SU-DHL-6 (cell line): ENCODE measurements around the gene TMEM214.

Experiments used
- H2AFZ ChIP-seq: fragments of 200-600 bp; sonication (generic); 2 replicates; pipeline ENCODE4 v1.6.1; 2014; ENCODE audit warnings: low read depth, mild to moderate bottlenecking, moderate library complexity, mixed read lengths, antibody characterized with exemption, low read length; ENCODE audit not compliant: severe bottlenecking
- H3F3A ChIP-seq: fragments of 200-600 bp; shearing (Covaris generic); 2 replicates; pipeline ENCODE4 v1.6.0; 2016; ENCODE audit warnings: antibody characterized with exemption, mild to moderate bottlenecking; ENCODE audit not compliant: insufficient read depth
- H3K27ac ChIP-seq: fragments of 200-600 bp; sonication (generic); 2 replicates; pipeline ENCODE4 v1.5.1; 2016; ENCODE audit warnings: low read depth, mild to moderate bottlenecking, low read length, moderate library complexity, mixed read lengths
- H3K27me3 ChIP-seq: fragments of 200-600 bp; sonication (generic), shearing (Covaris generic); 2 replicates; pipeline ENCODE4 v1.6.0; 2014; ENCODE audit warnings: mild to moderate bottlenecking, low read length
- H3K36me3 ChIP-seq: fragments of 200-600 bp; sonication (generic); 2 replicates; pipeline ENCODE4 v1.6.1; 2014; ENCODE audit warnings: mild to moderate bottlenecking, low read length, mixed read lengths
- H3K4me2 ChIP-seq: fragments of 300-600, 200-600 bp; shearing (Covaris generic), sonication (generic); 2 replicates; pipeline ENCODE4 v1.6.0; 2014; ENCODE audit warnings: low read length, low read depth, mild to moderate bottlenecking; ENCODE audit not compliant: poor library complexity, severe bottlenecking
- H3K4me3 ChIP-seq: fragments of 200-600 bp; sonication (generic); 2 replicates; pipeline ENCODE4 v1.5.1; 2014; ENCODE audit warnings: antibody characterized with exemption, low read length, mild to moderate bottlenecking, mixed read lengths; ENCODE audit not compliant: insufficient read depth, poor library complexity, severe bottlenecking
- H3K79me2 ChIP-seq: fragments of 200-600 bp; sonication (generic); 2 replicates; pipeline ENCODE4 v1.6.1; 2014; ENCODE audit warnings: mild to moderate bottlenecking, low read length, moderate library complexity; ENCODE audit not compliant: insufficient read depth
- H3K9ac ChIP-seq: fragments of 200-600 bp; sonication (generic); 2 replicates; pipeline ENCODE4 v1.7.0; 2014; ENCODE audit warnings: mild to moderate bottlenecking, low read length
- H3K9me2 ChIP-seq: fragments of 200-600 bp; sonication (generic); replicated peaks from 2 replicates; pipeline ENCODE4 v1.6.1; 2014; ENCODE audit warnings: low read length; ENCODE audit not compliant: insufficient read depth
- H3K9me3 ChIP-seq: fragments of 200-600 bp; sonication (generic); 2 replicates; pipeline ENCODE4 v1.6.1; 2014; ENCODE audit warnings: low read length, mixed read lengths; ENCODE audit not compliant: insufficient read depth
- H4K20me1 ChIP-seq: fragments of 200-600 bp; sonication (generic); 2 replicates; pipeline ENCODE4 v1.6.1; 2014; ENCODE audit warnings: low read depth, mild to moderate bottlenecking, antibody characterized with exemption, low read length, moderate library complexity, mixed read lengths
- EZH2phosphoT487 ChIP-seq: fragments of 200-600 bp; sonication (generic), shearing (Covaris generic); conservative IDR thresholded peaks from 2 replicates; pipeline ENCODE4 v1.6.1; 2018; ENCODE audit warnings: mild to moderate bottlenecking, antibody characterized with exemption, low read length, moderate library complexity, mixed read lengths
- TF ChIP-seq, protein P1 (sequence below): fragments of 200-600 bp; sonication (generic); IDR thresholded peaks from one replicate; pipeline ENCODE4 v1.5.1; 2017; ENCODE audit warnings: antibody characterized with exemption, mild to moderate bottlenecking, low read length, moderate library complexity; ENCODE audit not compliant: insufficient read depth, poor library complexity, severe bottlenecking

The TMEM214 gene

DNA sequence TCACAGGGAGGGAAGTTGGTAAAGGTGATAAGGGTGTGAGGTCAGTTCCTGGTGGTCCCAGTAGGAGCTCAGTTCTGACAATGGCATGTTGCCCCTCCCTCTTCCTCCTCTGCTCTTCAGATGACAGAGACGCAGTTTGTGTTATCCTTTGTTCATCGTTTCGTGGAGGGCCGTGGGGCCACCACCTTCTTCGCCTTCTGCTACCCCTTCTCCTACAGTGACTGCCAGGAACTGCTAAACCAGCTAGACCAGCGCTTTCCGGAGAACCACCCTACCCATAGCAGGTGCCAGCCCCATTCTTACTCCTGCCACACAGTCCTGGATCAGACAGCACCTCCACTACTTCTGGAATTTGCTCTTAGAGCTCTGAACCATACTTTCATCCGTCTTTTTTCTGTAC lies 21.0 kb downstream of the TMEM214 start:
- H3K9me2 ChIP-seq, result no peaks in the 10 kb centered on the region
- no peaks in the 10 kb centered on the region for H3K9me3 ChIP-seq
- H3K36me3 ChIP-seq, result no peaks in the 10 kb centered on the region
- no peak overlapping the region for H3K9ac ChIP-seq
- no peak overlapping the region for H3K27ac ChIP-seq
- TF ChIP-seq, protein P1, sequence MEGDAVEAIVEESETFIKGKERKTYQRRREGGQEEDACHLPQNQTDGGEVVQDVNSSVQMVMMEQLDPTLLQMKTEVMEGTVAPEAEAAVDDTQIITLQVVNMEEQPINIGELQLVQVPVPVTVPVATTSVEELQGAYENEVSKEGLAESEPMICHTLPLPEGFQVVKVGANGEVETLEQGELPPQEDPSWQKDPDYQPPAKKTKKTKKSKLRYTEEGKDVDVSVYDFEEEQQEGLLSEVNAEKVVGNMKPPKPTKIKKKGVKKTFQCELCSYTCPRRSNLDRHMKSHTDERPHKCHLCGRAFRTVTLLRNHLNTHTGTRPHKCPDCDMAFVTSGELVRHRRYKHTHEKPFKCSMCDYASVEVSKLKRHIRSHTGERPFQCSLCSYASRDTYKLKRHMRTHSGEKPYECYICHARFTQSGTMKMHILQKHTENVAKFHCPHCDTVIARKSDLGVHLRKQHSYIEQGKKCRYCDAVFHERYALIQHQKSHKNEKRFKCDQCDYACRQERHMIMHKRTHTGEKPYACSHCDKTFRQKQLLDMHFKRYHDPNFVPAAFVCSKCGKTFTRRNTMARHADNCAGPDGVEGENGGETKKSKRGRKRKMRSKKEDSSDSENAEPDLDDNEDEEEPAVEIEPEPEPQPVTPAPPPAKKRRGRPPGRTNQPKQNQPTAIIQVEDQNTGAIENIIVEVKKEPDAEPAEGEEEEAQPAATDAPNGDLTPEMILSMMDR, result no peak
- TF ChIP-seq EZH2phosphoT487, result no peak
- no peak overlapping the region for H2AFZ ChIP-seq
- H3F3A ChIP-seq, result peaks cover 3% of the 10 kb centered on the region; the same call in 1 of the 2 replicates
- H3K27me3 ChIP-seq, result no peaks in the 10 kb centered on the region
- no peaks in the 10 kb centered on the region for H3K79me2 ChIP-seq
- H3K4me2 ChIP-seq, result no peak overlapping the region
- no peaks in the 10 kb centered on the region for H4K20me1 ChIP-seq
- no peak overlapping the region for H3K4me3 ChIP-seq

DNA sequence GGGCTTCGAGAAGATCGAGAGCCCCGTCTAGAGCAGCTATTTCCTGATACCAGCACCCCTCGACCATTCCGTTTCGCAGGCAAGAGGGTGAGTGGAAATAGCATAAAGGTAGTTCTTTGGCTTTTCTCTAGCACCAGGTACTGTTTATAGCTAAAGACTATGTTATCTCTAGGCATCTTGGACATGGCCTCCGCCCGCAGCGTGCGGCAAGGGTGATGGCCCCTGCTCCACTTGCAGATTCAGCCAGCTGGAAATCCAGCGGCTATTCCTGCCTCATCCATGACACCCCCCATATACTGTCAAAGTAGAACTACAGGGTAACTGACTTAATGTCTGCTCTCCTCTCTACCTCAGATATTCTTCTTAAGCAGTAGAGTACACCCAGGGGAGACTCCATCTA lies 22.0 kb downstream of the TMEM214 start:
- no peak for TF ChIP-seq EZH2phosphoT487
- TF ChIP-seq, protein P1, result no peak
- no peak overlapping the region for H3K27ac ChIP-seq
- H3K9me2 ChIP-seq, result no peaks in the 10 kb centered on the region
- H3K4me3 ChIP-seq, result no peak overlapping the region
- H4K20me1 ChIP-seq, result no peaks in the 10 kb centered on the region
- no peak overlapping the region for H3K4me2 ChIP-seq
- no peak overlapping the region for H2AFZ ChIP-seq
- H3K27me3 ChIP-seq, result no peaks in the 10 kb centered on the region
- H3F3A ChIP-seq, result peaks cover 3% of the 10 kb centered on the region; the same call in 1 of the 2 replicates
- no peaks in the 10 kb centered on the region for H3K9me3 ChIP-seq
- no peaks in the 10 kb centered on the region for H3K79me2 ChIP-seq
- H3K9ac ChIP-seq, result no peak overlapping the region
- H3K36me3 ChIP-seq, result no peaks in the 10 kb centered on the region

DNA sequence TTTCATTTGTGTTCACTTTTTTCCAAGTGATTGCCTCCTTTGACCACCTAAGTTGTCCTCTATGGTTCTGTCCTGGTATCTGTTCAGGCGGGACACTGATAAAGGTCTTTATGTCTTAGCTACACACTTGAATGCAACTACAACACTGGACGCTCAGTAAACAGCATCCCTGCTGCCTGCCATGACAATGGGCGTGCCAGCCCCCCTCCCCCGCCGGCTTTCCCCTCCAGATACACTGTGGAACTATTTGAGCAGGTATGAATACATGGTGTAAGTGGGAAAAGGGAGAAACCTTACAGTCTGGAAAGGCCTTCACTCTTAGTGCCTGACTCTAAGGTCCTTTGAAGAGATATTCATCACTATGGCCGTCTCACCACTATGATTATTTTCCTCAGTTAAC lies 24.4 kb downstream of the TMEM214 start:
- Histone ChIP-seq H3F3A (no peaks in the 10 kb centered on the region; the same call in 1 of the 2 replicates), H3K27me3 (no peaks in the 10 kb centered on the region), H2AFZ (no peak overlapping the region), H3K4me3 (no peak overlapping the region), H3K9me3 (no peaks in the 10 kb centered on the region), H3K36me3 (no peaks in the 10 kb centered on the region), H4K20me1 (no peaks in the 10 kb centered on the region), H3K27ac (no peak overlapping the region), H3K9ac (no peak overlapping the region), H3K9me2 (no peaks in the 10 kb centered on the region), H3K4me2 (no peak overlapping the region), H3K79me2 (no peaks in the 10 kb centered on the region)
- no peak for TF ChIP-seq EZH2phosphoT487
- TF ChIP-seq, protein P1, result no peak

DNA sequence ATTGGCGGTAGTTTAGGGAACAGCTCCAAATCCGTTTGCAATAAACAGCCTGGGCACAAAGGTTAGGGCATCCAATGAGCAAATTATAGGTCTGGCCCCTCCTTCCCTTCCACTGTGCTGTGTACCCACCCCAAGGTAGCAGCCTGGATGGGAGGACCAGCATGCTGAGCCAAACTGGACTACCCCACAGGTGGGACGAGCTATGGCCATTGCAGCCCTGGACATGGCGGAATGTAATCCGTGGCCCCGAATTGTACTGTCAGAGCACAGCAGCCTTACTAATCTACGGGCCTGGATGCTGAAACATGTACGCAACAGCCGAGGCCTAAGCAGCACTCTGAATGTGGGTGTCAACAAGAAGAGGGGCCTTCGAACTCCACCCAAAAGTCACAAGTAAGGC lies 25.4 kb downstream of the TMEM214 start:
- H2AFZ ChIP-seq, result no peak overlapping the region
- TF ChIP-seq, protein P1, result no peak
- no peak for TF ChIP-seq EZH2phosphoT487
- no peaks in the 10 kb centered on the region for H3K9me3 ChIP-seq
- H3K27me3 ChIP-seq, result no peaks in the 10 kb centered on the region
- H3K4me2 ChIP-seq, result no peak overlapping the region
- H3K4me3 ChIP-seq, result no peak overlapping the region
- no peaks in the 10 kb centered on the region; the same call in 1 of the 2 replicates for H3F3A ChIP-seq
- H3K9me2 ChIP-seq, result no peaks in the 10 kb centered on the region
- no peaks in the 10 kb centered on the region for H3K79me2 ChIP-seq
- H3K36me3 ChIP-seq, result no peaks in the 10 kb centered on the region
- H4K20me1 ChIP-seq, result no peaks in the 10 kb centered on the region
- H3K9ac ChIP-seq, result no peak overlapping the region
- H3K27ac ChIP-seq, result no peak overlapping the region
